Esophagus (tissue), 2 donors: ENCODE results near the gene NSMF. TPM values are rescaled to one million over a fixed set of nuclear protein-coding genes. Genes with fewer than 3 reads are reported as not detected.
"Not testable (repeated sequence)": the region's sequence is repeated elsewhere in the genome, so short reads cannot be mapped to it uniquely, and the experiment has no call there.

Experiments
- H3K27ac ChIP-seq, 2 donors: one replicate each; pipeline ENCODE4 v1.5.1; 2013; ENCODE audit warnings: low read depth in 2 of 2, mild to moderate bottlenecking in 2 of 2, inconsistent platforms in 1 of 2, low read length in 1 of 2, moderate library complexity in 1 of 2
- H3K27me3 ChIP-seq, 2 donors: one replicate each; pipeline ENCODE4 v1.6.1; 2013; ENCODE audit warnings: low read length in 2 of 2, control low read depth in 1 of 2, mild to moderate bottlenecking in 1 of 2; ENCODE audit not compliant: insufficient read depth in 2 of 2, control insufficient read depth in 1 of 2
- H3K36me3 ChIP-seq, 2 donors: one replicate each; pipeline ENCODE4 v1.6.1; 2013; ENCODE audit warnings: low read length in 1 of 2; ENCODE audit not compliant: control insufficient read depth in 2 of 2, insufficient read depth in 2 of 2
- H3K4me1 ChIP-seq, 2 donors: one replicate each; pipeline ENCODE4 v1.6.1; 2013; ENCODE audit warnings: low read length in 1 of 2; ENCODE audit not compliant: control insufficient read depth in 2 of 2, insufficient read depth in 2 of 2
- H3K4me3 ChIP-seq, 2 donors: one replicate each; pipeline ENCODE4 v1.5.1; 2013; ENCODE audit warnings: low read length in 2 of 2, mild to moderate bottlenecking in 2 of 2, low read depth in 1 of 2, moderate library complexity in 1 of 2
- H3K9me3 ChIP-seq, 2 donors: one replicate each; pipeline ENCODE4 v1.6.1; 2013; ENCODE audit warnings: mild to moderate bottlenecking in 2 of 2, low read depth in 1 of 2, low read length in 1 of 2, moderate library complexity in 1 of 2; ENCODE audit not compliant: control insufficient read depth in 2 of 2, insufficient read depth in 1 of 2
- WGBS, 2 donors: extraction: QIAGEN DNeasy Blood & Tissue Kit; methylation state at CpG; one replicate each; pipeline ENCODE4 v1.1.7; 2013; 5-methylcytosine and 5-hydroxymethylcytosine counted together
- polyA plus RNA-seq, 2 donors: library from polyadenylated mRNA; stranded (reverse); fragments of 200-250 nt; gene quantifications; one replicate each; pipeline ENCODE4 v1.2.3, GENCODE V29; 2013
- donor health status: healthy with polysubstance abuse.
- donor health status: Bipolar disorder and iron deficiency.

Gene NSMF
- polyA plus RNA-seq, 2 donors, result 20.7 to 26.1 TPM

DNA sequence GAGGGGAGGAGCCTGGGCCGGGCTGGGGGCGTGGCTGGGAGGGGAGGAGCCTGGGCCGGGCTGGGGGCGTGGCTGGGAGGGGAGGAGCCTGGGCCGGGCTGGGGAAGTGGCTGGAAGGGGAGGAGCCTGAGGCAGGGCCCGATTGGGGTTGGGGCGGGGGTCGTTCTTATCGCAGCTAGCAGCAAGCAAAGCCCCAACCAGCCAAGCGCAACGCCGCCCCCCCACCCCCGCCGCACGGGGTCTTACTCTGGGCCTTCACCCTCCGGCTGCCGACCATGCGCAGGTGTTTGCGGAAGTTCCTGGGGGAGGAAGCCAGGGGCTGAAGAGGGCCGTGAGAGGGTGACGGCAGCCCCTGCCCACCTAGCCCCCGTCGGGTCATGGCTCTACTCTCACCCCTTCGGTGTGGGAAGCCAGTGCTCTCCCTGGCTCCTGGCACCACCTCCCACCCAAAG is 5.0 kb downstream of the NSMF start:
- 16 to 19% methylated on average over 18 to 22 of the region's 24 CpGs for WGBS, 2 donors
- Histone ChIP-seq H3K27ac (peak overlapping the region; percentile 79 to 82), H3K36me3 (peaks cover 3 to 10% of the 10 kb centered on the region in 2 donors), H3K9me3 (no peaks in the 10 kb centered on the region), H3K4me1 (peaks cover 5 to 18% of the 10 kb centered on the region in 2 donors), H3K27me3 (no peaks in the 10 kb centered on the region), H3K4me3 (peak overlapping the region; percentile 47 to 50)

DNA sequence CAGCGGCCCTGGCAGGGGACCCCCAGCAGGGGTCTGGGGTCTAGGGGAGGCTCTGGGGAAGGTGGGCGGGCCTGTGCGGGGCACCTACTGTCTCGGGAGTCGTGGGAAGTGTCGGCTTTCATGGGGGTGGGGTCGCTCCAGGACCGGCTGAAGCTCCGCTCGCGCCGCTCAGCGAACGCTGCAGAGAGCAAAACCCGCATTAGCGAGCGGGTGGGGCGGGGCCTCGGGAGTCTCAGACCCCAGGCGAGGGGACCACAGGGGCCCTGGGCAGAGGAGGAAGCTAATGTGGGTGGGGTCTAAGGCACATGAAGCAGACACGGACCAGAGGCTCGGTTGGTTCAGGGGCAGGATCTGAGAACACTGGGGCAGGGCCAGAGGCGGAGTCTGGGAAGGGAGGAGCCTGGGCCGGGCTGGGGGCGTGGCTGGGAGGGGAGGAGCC is 5.5 kb downstream of the NSMF start:
- WGBS, 2 donors, result 14 to 32% methylated on average over 24 to 25 of the region's 25 CpGs
- Histone ChIP-seq H3K4me3 (peak overlapping the region; percentile 32 to 48), H3K27me3 (no peaks in the 10 kb centered on the region), H3K4me1 (peaks cover 5 to 17% of the 10 kb centered on the region in 2 donors), H3K27ac (no peak overlapping the region), H3K9me3 (no peaks in the 10 kb centered on the region), H3K36me3 (peaks cover 4 to 13% of the 10 kb centered on the region in 2 donors)

DNA sequence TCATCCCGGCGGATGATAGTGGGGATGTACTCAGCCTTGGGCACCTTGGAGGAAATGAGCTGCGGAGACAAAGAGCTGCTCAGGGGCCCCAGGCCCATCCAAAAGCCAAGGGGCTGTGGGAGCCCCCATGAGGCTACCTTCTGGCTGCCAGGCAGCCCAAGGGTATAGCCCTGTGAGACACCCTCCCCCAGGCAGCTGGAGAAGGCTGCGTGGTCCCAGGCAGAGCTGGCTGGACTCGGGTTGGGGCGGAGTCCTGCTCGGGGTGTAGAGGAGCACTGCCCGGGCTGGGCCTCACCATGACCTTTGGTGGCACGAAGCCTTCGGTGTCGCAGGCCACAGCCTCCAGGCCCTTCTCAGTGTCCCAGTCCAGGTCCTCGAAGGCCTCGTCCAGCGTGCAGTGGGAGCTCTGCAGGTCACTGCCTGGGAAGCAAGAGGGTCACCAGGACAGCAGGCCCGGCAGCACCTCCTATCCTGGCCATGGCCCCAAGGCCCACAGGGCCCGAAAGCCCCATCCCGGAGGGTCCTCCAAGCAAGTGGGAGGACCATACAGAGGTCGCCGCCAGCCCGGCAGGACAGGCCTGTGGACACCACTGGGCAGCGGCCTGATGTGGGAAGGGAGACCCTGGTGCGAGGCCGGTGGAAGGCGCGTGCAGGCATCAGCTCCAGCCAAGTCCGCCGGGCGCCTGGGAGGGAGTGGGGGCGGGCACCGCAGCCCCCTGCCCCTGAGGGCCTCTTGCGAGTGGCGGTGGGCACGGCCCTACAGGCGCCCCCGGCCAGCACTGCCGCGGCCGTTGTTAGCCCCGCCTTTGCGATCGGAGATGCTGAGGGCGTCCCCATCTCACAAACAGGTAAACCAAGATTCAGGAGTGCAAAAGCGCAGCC is 6.1 kb downstream of the NSMF start:
- H3K4me1 ChIP-seq, result peaks cover 5 to 11% of the 10 kb centered on the region in 2 donors
- no peak overlapping the region for H3K27ac ChIP-seq
- H3K9me3 ChIP-seq, result no peaks in the 10 kb centered on the region
- WGBS, 2 donors, result 76 to 83% methylated on average over 43 of the region's 43 CpGs
- H3K27me3 ChIP-seq, result no peaks in the 10 kb centered on the region
- H3K4me3 ChIP-seq, result peak overlapping the region; percentile 32 to 48
- peaks cover 4 to 13% of the 10 kb centered on the region in 2 donors for H3K36me3 ChIP-seq

DNA sequence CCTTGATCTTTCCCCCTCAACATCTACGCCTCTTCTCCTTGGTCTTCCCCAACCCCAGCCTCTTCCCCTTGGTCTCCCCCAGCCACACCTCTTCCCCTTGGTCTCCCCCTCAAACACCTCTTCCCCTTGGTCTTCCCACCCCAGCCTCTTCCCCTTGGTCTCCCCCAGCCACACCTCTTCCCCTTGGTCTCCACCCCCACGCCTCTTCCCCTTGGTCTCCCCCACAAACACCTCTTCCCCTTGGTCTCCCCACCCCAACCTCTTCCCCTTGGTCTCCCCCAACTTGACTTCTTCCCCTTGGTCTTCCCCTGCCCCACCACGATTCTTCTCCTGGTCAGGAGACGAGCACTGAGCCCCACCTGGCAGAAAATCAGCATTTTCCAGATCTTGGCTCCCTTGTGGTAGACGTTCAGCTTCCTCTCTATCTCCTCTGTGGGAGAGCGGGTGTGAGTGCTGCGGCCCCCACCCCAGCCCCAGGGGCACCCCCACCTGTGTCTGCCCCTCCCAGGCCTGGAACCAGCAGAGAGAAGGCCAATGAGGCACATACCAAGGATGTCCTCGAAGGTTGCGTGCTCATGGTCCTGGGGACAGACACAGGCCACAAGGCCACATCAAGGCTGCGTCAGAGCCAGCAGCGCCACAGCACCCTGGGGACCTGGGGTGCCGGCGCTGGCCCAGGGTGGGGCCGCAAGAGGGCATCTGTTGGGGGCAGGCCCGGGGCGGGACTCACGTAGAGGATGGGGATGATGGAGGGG is 7.0 kb downstream of the NSMF start:
- Histone ChIP-seq H3K9me3 (no peaks in the 10 kb centered on the region), H3K4me3 (no peak overlapping the region), H3K27me3 (no peaks in the 10 kb centered on the region), H3K27ac (no peak overlapping the region), H3K4me1 (peaks cover 5 to 9% of the 10 kb centered on the region in 2 donors), H3K36me3 (peaks cover 4 to 11% of the 10 kb centered on the region in 2 donors)
- 89 to 93% methylated on average over 17 of the region's 17 CpGs for WGBS, 2 donors

DNA sequence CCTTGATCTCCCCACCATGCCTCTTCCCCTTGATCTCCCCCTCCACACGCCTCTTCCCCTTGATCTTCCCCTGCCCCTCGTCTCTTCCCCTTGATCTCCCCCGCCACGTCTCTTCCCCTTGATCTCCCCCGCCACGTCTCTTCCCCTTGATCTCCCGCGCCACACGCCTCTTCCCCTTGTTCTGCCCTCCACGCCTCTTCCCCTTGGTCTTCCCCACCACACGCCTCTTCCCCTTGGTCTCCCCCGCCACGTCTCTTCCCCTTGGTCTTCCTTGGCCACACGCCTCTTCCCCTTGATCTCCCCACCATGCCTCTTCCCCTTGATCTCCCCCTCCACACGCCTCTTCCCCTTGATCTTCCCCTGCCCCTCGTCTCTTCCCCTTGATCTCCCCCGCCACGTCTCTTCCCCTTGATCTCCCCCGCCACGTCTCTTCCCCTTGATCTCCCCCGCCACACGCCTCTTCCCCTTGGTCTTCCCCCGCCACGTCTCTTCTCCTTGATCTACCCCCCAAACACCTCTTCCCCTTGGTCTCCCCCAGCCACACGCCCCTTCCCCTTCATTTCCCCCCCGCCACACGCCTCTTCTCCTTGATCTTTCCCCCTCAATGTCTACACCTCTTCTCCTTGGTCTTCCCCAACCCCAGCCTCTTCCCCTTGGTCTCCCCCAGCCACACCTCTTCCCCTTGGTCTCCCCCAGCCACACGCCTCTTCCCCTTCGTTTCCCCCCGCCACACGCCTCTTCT is 7.7 kb downstream of the NSMF start:
- H3K36me3 ChIP-seq, result peaks cover 4 to 11% of the 10 kb centered on the region in 2 donors
- not testable (repeated sequence) for H3K27ac ChIP-seq, H3K27me3 ChIP-seq, H3K9me3 ChIP-seq, H3K4me1 ChIP-seq, H3K4me3 ChIP-seq
- 82 to 83% methylated on average over 13 of the region's 31 CpGs for WGBS, 2 donors

DNA sequence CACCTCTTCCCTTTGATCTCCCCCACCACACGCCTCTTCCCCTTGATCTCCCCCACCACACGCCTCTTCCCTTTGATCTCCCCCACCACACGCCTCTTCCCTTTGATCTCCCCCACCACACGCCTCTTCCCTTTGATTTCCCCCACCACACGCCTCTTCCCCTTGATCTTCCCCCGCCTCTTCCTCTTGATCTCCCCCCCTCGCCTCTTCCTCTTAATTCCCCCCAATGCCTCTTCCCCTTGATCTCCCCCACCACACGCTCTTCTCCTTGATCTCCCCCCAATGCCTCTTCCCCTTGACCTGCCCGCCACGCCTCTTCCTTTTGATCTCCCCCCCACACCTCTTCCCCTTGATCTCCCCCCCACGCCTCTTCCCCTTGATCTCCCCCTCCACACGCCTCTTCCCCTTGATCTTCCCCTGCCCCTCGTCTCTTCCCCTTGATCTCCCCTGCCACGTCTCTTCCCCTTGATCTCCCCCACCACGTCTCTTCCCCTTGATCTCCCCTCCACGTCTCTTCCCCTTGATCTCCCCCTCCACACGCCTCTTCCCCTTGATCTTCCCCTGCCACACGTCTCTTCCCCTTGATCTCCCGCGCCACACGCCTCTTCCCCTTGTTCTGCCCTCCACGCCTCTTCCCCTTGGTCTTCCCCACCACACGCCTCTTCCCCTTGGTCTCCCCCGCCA is 8.5 kb downstream of the NSMF start:
- not testable (repeated sequence) for H3K9me3 ChIP-seq, H3K4me1 ChIP-seq, H3K27me3 ChIP-seq, H3K27ac ChIP-seq, H3K4me3 ChIP-seq
- peaks cover 4 to 11% of the 10 kb centered on the region in 2 donors for H3K36me3 ChIP-seq
- WGBS, 2 donors, result 80 to 81% methylated on average over 20 to 21 of the region's 24 CpGs

DNA sequence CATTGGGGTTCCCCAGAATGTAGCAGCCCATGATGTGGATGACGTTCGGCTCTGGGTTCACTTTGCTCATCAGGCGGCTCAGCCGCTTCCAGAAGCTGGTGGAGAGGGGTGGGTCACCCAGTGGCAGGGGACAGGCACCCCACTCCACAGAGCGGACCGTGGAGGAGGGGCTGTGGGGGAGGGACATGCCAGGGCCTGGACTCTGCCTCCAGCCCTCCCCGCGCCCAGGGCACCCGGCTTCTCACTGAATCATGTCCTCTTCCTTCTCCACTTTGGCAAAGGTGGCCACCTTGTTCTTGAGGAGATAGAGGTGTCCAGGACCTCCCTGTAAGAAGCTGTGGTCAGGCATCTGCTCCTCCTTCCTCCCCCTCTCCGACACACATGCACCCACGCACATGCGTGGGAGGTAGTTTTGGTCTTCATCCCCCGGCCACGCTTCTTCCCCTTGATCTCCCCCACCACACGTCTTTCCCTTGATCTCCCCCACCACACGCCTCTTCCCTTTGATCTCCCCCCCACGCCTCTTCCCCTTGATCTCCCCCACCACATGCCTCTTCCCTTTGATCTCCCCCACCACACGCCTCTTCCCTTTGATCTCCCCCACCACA is 9.1 kb downstream of the NSMF start:
- no peak overlapping the region for H3K27ac ChIP-seq
- no peaks in the 10 kb centered on the region for H3K9me3 ChIP-seq
- H3K4me1 ChIP-seq, result peaks cover 5 to 8% of the 10 kb centered on the region in 2 donors
- 80 to 85% methylated on average over 18 of the region's 18 CpGs for WGBS, 2 donors
- H3K4me3 ChIP-seq, result no peak overlapping the region
- H3K27me3 ChIP-seq, result no peaks in the 10 kb centered on the region
- H3K36me3 ChIP-seq, result peaks cover 4 to 9% of the 10 kb centered on the region in 2 donors

DNA sequence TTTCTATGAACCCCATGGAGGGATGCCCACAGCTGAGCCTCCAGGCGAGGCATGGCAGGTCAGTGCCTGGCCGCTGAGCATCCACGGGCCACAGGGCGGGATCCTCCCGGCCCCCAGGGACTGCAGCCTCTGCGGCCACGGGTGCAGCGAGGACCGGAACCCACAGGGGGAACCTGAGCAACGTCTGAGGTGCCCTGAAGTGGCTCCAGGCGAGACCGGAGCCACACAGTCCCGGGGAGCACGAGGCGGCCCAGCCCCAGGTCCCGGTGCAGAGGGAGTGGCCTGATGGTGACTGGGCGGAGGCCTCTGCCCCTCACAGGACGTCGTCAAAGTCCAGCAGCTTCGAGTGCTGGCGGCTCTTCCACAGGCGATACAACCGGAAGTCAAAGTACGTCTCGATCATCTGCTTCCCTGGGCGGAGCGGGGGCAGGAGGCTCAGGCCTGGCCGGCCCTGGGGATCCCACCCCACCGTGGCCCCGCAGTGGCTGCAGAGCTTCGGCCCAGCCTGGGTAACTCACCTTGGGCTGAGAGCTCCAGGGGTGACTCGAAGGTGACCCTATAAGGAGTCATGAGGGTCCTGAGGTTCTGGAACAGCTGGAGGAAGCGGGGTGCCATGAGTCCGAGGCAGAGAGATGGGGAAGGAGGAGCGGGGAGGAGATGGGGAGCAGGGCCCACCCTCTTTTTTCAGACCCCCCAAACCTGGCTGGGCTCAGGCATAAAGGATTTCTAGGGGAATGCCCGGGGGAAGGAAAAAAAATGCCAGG is 9.9 kb downstream of the NSMF start:
- Histone ChIP-seq H3K27ac (no peak overlapping the region), H3K4me1 (peaks cover under 1 to 5% of the 10 kb centered on the region in 2 donors), H3K4me3 (no peak overlapping the region), H3K9me3 (no peaks in the 10 kb centered on the region), H3K27me3 (no peaks in the 10 kb centered on the region), H3K36me3 (peaks cover 4 to 9% of the 10 kb centered on the region in 2 donors)
- 87% methylated on average over 36 of the region's 36 CpGs for WGBS, 2 donors
